ENCODE data around the gene CHRNA4.

The CHRNA4 gene

DNA sequence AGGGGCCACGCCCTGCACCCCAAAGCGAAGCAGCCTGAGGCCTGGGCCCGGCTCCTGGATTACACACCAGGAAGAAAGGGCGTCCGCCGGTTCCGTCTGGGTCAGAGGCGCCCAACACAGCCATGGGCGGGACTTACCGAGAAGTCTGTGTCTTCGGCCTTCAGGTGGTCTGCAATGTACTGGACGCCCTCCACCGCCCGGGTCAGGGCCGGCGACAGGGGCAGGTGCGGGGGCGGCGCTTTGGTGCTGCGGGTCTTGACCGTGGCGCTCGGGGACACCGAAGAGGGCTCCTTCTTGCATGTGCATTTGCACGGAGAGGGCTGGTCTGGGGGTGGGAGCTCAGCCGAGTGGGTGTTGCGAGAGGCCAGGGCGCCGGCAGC, 11.6 kb downstream of the CHRNA4 start:
- no peaks in the 10 kb centered on the region for H3K9me3 ChIP-seq (replicated peaks; ENCODE audit: low read length)
- H3K4me3 ChIP-seq (ENCODE audit: low read length): no peak overlapping the region

DNA sequence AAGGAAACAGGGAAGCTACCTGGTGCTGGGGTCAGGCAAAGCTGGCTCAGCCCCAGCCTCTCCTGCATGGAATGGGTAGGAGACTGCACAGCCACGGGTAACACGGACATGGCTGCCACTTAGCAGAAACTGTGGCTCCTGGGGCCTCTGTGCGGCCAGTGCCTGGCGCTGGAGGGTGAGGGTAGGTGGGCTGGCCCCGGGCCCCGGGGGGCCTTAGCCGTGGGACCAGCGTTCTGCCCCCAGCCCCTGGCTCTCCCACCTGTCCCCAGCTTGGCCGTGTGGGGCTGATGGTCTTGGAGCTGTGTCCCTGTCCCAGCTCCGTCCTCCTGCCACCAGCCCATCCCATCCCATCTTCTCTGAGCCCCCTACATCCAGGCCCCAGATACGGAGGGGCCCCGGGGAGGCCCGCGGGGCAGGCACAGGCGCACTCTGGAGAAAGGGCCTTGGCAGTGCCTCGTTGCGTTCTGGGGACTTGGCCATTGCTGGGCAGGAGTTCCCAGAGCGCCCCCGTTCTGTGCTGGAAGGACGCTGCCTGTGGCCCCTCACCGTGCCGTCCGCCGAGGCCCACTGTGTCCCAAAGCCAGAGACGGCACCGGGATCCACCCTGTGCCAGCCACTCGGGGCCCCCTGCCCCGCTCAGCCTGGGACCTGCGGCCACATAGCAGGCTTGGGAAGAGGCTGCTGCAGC, 12.2 kb downstream of the CHRNA4 start:
- H3K36me3 ChIP-seq (ENCODE audit: insufficient read depth, low read length): no peaks in the 10 kb centered on the region
- peaks cover 29% of the 10 kb centered on the region for H3K27me3 ChIP-seq (ENCODE audit: control insufficient read depth, insufficient read depth, low read length)
- no peak overlapping the region for H3K4me2 ChIP-seq (ENCODE audit: low read length)
- H3K9ac ChIP-seq (ENCODE audit: low read depth, low read length): no peak overlapping the region
- no peaks in the 10 kb centered on the region for H3K9me3 ChIP-seq (replicated peaks; ENCODE audit: low read length)
- no peak overlapping the region for H3K4me3 ChIP-seq (ENCODE audit: low read length)
- no peaks in the 10 kb centered on the region for H3K4me1 ChIP-seq (ENCODE audit: control insufficient read depth, insufficient read depth, low read length)

More for the DNA sequence above, 11.6 kb downstream of the CHRNA4 start:
- H3K27me3 ChIP-seq (ENCODE audit: control insufficient read depth, insufficient read depth, low read length): peaks cover 24% of the 10 kb centered on the region
- H3K9ac ChIP-seq (ENCODE audit: low read depth, low read length): no peak overlapping the region
- H3K36me3 ChIP-seq (ENCODE audit: insufficient read depth, low read length): no peaks in the 10 kb centered on the region
- no peak overlapping the region for H3K4me2 ChIP-seq (ENCODE audit: low read length)
- no peaks in the 10 kb centered on the region for H3K4me1 ChIP-seq (ENCODE audit: control insufficient read depth, insufficient read depth, low read length)

- no peaks in the 10 kb centered on the region for H3K36me3 ChIP-seq (ENCODE audit: insufficient read depth, low read length)
- no peaks in the 10 kb centered on the region for H3K9me3 ChIP-seq (replicated peaks; ENCODE audit: low read length)
- H3K4me2 ChIP-seq (ENCODE audit: low read length): no peak overlapping the region
- H3K4me1 ChIP-seq (ENCODE audit: control insufficient read depth, insufficient read depth, low read length): no peaks in the 10 kb centered on the region
- H3K27me3 ChIP-seq (ENCODE audit: control insufficient read depth, insufficient read depth, low read length): peaks cover 37% of the 10 kb centered on the region
- no peak overlapping the region for H3K9ac ChIP-seq (ENCODE audit: low read depth, low read length)
- no peak overlapping the region for H3K4me3 ChIP-seq (ENCODE audit: low read length)
Measured at GRCh38 chr20:63347950-63348827, 13.0 kb downstream of the CHRNA4 start.

DNA sequence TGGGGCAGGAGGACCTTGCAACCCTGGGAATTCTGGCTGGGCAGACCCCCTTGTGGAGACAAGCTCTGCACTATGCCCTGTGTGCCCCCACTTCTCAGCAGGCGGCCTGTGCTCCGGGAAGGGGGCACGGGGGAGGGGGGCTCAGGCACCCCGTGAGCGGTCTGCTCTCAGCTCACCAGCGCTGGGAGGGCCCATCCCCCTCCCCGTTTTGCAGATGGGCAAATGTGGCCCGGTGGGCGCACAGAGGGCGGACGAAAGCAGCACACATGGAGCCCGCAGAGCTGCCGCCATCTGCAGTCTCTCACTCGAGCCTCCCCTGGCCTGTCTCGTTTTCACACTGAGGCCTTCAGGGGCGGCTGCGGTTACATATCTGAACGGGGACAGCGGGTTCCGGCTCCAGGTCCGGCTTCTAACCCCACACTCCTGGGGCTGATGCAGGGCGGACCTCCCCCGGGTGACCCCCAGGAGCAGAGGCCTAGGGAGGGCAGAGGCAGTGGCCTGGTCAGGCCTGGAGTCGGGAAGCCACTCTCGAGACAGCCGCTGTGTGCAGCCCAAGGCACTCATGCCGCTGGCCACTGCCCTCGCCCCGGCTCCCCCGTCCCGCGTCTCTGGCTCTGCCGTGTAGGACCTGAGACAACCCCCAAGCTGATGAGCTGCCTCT, 13.9 kb downstream of the CHRNA4 start:
- Histone ChIP-seq H3K4me2 (ENCODE audit: low read length) (no peak overlapping the region), H3K4me3 (ENCODE audit: low read length) (no peak overlapping the region), H3K4me1 (ENCODE audit: control insufficient read depth, insufficient read depth, low read length) (no peaks in the 10 kb centered on the region), H3K27me3 (ENCODE audit: control insufficient read depth, insufficient read depth, low read length) (peaks cover 46% of the 10 kb centered on the region), H3K36me3 (ENCODE audit: insufficient read depth, low read length) (no peaks in the 10 kb centered on the region), H3K9ac (ENCODE audit: low read depth, low read length) (no peak overlapping the region), H3K9me3 (replicated peaks; ENCODE audit: low read length) (no peaks in the 10 kb centered on the region)

- Histone ChIP-seq H3K4me2 (ENCODE audit: low read length) (no peak overlapping the region), H3K9me3 (replicated peaks; ENCODE audit: low read length) (no peaks in the 10 kb centered on the region), H3K4me1 (ENCODE audit: control insufficient read depth, insufficient read depth, low read length) (no peaks in the 10 kb centered on the region), H3K4me3 (ENCODE audit: low read length) (no peak overlapping the region), H3K9ac (ENCODE audit: low read depth, low read length) (no peak overlapping the region), H3K36me3 (ENCODE audit: insufficient read depth, low read length) (no peaks in the 10 kb centered on the region), H3K27me3 (ENCODE audit: control insufficient read depth, insufficient read depth, low read length) (peaks cover 53% of the 10 kb centered on the region)
Measured at GRCh38 chr20:63346131-63347080, 14.7 kb downstream of the CHRNA4 start.

DNA sequence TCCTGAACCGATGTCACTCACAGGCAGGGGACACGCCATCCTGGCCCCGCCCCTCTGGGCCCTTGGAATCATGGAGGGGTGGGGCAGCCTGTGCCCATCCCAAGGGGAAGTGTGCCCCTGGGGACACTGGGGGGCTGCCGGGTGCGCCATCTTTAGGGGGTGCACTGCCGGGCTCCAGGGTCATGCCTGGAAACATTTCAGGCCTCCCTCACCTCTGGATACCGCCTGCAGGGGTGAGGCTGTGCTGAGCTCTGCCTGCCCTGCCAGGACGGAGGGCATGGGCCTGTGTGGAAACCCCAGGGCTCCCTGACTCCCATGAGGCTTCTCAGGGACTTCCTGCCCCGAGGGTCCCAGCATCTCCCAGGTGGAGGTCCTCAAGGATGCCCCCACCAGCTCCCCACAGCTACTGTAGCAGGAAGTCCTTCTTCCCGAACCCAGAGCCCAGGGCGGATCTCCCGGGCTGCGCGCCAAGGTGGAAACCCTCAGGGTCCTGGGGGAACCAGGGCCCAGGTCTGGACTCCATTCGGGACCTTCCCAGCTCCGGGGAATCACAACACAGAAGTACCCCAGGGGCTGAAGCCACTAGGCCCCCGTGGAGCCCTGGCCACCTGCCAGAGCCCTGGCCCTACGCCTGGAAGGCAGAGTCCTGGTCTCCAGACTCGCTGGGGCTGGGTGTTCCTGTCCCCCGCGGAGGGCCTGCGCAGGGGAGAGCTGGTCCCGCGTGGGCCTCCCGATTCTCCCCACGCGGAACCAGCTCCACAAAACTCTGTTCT, 15.6 kb downstream of the CHRNA4 start:
- Histone ChIP-seq H3K36me3 (ENCODE audit: insufficient read depth, low read length) (no peaks in the 10 kb centered on the region), H3K4me3 (ENCODE audit: low read length) (no peak overlapping the region), H3K4me1 (ENCODE audit: control insufficient read depth, insufficient read depth, low read length) (no peaks in the 10 kb centered on the region), H3K4me2 (ENCODE audit: low read length) (no peak overlapping the region), H3K27me3 (ENCODE audit: control insufficient read depth, insufficient read depth, low read length) (peaks cover 54% of the 10 kb centered on the region), H3K9me3 (replicated peaks; ENCODE audit: low read length) (no peaks in the 10 kb centered on the region), H3K9ac (ENCODE audit: low read depth, low read length) (no peak overlapping the region)

- no peaks in the 10 kb centered on the region for H3K9me3 ChIP-seq (replicated peaks; ENCODE audit: low read length)
- H3K36me3 ChIP-seq (ENCODE audit: insufficient read depth, low read length): no peaks in the 10 kb centered on the region
- H3K4me1 ChIP-seq (ENCODE audit: control insufficient read depth, insufficient read depth, low read length): no peaks in the 10 kb centered on the region
- H3K27me3 ChIP-seq (ENCODE audit: control insufficient read depth, insufficient read depth, low read length): peaks cover 54% of the 10 kb centered on the region
- no peak overlapping the region for H3K4me3 ChIP-seq (ENCODE audit: low read length)
- H3K9ac ChIP-seq (ENCODE audit: low read depth, low read length): no peak overlapping the region
- H3K4me2 ChIP-seq (ENCODE audit: low read length): no peak overlapping the region
Measured at GRCh38 chr20:63344616-63345327, 16.4 kb downstream of the CHRNA4 start.

DNA sequence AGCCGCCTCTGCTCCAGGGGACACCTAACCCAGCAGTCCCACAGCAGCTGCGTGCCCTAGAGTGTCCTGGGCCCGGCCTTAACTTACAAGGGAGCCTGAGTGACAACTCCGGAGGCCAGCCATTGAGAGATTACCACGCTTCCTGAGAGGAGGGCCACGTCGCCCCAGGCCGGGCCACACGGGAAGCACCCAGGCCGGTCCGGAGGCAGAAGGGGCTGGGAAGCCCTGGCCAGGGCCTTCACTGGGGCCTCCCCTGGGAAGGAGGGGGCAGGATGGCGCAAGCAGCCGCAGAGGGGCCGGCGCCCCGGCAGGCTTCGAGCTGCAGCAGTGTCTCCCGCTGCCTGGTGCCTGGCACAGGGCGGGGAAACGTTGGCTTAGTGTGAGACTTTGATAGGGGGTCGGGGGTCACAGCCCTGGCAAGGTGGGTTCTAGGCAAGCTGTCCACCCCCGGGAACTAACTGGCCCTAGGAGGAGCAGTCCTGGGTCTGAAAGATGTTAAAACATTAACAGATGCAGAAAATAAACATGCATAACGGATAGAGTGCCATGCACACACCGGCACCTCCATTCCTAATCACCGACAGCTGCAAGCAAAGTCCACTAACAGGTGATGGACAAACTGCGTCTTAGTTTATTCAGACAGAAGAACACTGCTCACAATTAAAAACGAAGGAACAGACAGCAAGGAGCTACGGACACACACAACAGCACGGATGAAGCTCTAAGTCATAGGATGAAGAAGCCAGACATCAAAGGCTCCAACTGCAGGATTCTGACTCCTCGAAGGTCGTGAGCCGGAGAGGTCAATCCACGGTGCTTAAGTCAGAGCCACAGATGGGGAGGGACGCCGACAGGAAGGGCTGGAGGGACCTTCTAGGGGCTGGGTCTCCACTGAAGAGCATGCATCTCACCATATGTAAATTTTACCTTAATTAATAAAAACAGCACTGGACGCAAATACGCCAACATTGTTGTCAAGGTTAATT, 17.4 kb downstream of the CHRNA4 start:
- Histone ChIP-seq H3K4me2 (ENCODE audit: low read length) (no peak overlapping the region), H3K9me3 (replicated peaks; ENCODE audit: low read length) (no peaks in the 10 kb centered on the region), H3K4me1 (ENCODE audit: control insufficient read depth, insufficient read depth, low read length) (no peaks in the 10 kb centered on the region), H3K4me3 (ENCODE audit: low read length) (no peak overlapping the region), H3K36me3 (ENCODE audit: insufficient read depth, low read length) (no peaks in the 10 kb centered on the region), H3K9ac (ENCODE audit: low read depth, low read length) (no peak overlapping the region), H3K27me3 (ENCODE audit: control insufficient read depth, insufficient read depth, low read length) (peaks cover 54% of the 10 kb centered on the region)

- H3K9ac ChIP-seq (ENCODE audit: low read depth, low read length): no peak overlapping the region
- H3K36me3 ChIP-seq (ENCODE audit: insufficient read depth, low read length): no peaks in the 10 kb centered on the region
Measured at GRCh38 chr20:63342561-63343459, 18.3 kb downstream of the CHRNA4 start.

More at GRCh38 chr20:63342561-63343459, 18.3 kb downstream of the CHRNA4 start:
- H3K27me3 ChIP-seq (ENCODE audit: control insufficient read depth, insufficient read depth, low read length): peaks cover 60% of the 10 kb centered on the region
- no peak overlapping the region for H3K4me2 ChIP-seq (ENCODE audit: low read length)
- H3K4me3 ChIP-seq (ENCODE audit: low read length): no peak overlapping the region
- no peaks in the 10 kb centered on the region for H3K4me1 ChIP-seq (ENCODE audit: control insufficient read depth, insufficient read depth, low read length)
- no peaks in the 10 kb centered on the region for H3K9me3 ChIP-seq (replicated peaks; ENCODE audit: low read length)

Data from skeletal muscle satellite cell (primary cell).